Parathyroid adenoma (tissue), 2 donors: ENCODE measurements around the gene RHOH.

Experiments
- H2AFZ ChIP-seq: fragments of 300-600 bp; sonication (generic); one replicate; pipeline ENCODE4 v1.7.0; 2017; ENCODE audit warnings: antibody characterized with exemption, mild to moderate bottlenecking
- H3K27ac ChIP-seq: fragments of 300-600 bp; sonication (generic); one replicate; pipeline ENCODE4 v1.7.0; 2017
- H3K27me3 ChIP-seq: fragments of 300-600 bp; sonication (generic); one replicate; pipeline ENCODE4 v1.7.0; 2017; ENCODE audit warnings: low read length; ENCODE audit not compliant: control insufficient read depth, insufficient read depth
- H3K36me3 ChIP-seq: fragments of 300-600 bp; sonication (generic); one replicate; pipeline ENCODE4 v1.7.0; 2017; ENCODE audit warnings: low read length; ENCODE audit not compliant: control insufficient read depth, insufficient read depth
- H3K4me1 ChIP-seq: fragments of 300-600 bp; sonication (generic); one replicate; pipeline ENCODE4 v1.7.0; 2017; ENCODE audit warnings: control low read depth
- H3K4me2 ChIP-seq: fragments of 300-600 bp; sonication (generic); one replicate; pipeline ENCODE4 v1.7.0; 2017; ENCODE audit warnings: low read length
- H3K4me3 ChIP-seq: fragments of 300-600 bp; sonication (generic); one replicate; pipeline ENCODE4 v1.7.0; 2017; ENCODE audit warnings: low read depth, low read length
- H3K79me2 ChIP-seq: fragments of 300-600 bp; sonication (generic); one replicate; pipeline ENCODE4 v1.7.0; 2017; ENCODE audit warnings: control low read depth
- H3K9ac ChIP-seq: fragments of 300-600 bp; sonication (generic); one replicate; pipeline ENCODE4 v1.7.0; 2017; ENCODE audit warnings: mild to moderate bottlenecking
- H3K9me3 ChIP-seq: fragments of 300-600 bp; sonication (generic); one replicate; pipeline ENCODE4 v1.7.0; 2017; ENCODE audit warnings: low read length; ENCODE audit not compliant: control insufficient read depth
- CTCF ChIP-seq: fragments of 300-600 bp; sonication (generic); IDR thresholded peaks from one replicate; pipeline ENCODE4 v1.7.0; 2017; ENCODE audit warnings: antibody characterized with exemption, mild to moderate bottlenecking
- donor health status: primary hyperparathyroidism.

Gene RHOH

DNA sequence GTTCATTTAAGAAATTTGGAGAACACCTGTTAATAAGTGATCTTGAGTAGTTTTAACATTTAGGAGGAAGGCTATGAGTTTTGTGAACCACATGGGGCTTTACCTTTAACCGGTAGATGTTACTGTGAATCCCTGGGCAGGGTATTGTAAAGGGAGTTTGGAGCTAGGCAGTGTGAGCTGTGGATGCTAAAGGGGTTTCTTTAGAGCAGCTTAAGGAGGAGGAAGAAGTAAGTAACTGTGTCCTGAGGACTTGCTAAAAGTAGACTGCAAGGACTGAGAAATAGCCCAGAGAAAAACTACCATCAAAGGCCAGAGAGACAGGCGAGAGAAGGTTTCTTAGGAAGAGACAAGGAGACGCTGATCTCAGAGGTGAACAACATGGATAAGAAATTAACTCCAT lies 5.6 kb downstream of the RHOH start:
- H3K4me1 ChIP-seq, result no peaks in the 10 kb centered on the region

GRCh38 chr4:40204507-40205258 lies 7.9 kb downstream of the RHOH start:
- H3K9ac ChIP-seq, result no peak overlapping the region
- H3K79me2 ChIP-seq, result no peaks in the 10 kb centered on the region
- no peaks in the 10 kb centered on the region for H3K36me3 ChIP-seq
- no peaks in the 10 kb centered on the region for H3K9me3 ChIP-seq
- no peak overlapping the region for H3K4me2 ChIP-seq
- H3K4me3 ChIP-seq, result no peak overlapping the region
- no peak overlapping the region for H2AFZ ChIP-seq
- no peaks in the 10 kb centered on the region for H3K4me1 ChIP-seq
- H3K27ac ChIP-seq, result no peak overlapping the region
- no peaks in the 10 kb centered on the region for H3K27me3 ChIP-seq
- no peak for TF ChIP-seq CTCF

More for the DNA sequence above, 5.6 kb downstream of the RHOH start:
- H3K9me3 ChIP-seq, result no peaks in the 10 kb centered on the region
- no peak overlapping the region for H2AFZ ChIP-seq
- no peaks in the 10 kb centered on the region for H3K27me3 ChIP-seq
- H3K9ac ChIP-seq, result no peak overlapping the region
- H3K4me3 ChIP-seq, result no peak overlapping the region
- no peak overlapping the region for H3K4me2 ChIP-seq
- no peak for TF ChIP-seq CTCF
- no peaks in the 10 kb centered on the region for H3K36me3 ChIP-seq
- H3K27ac ChIP-seq, result no peak overlapping the region
- no peaks in the 10 kb centered on the region for H3K79me2 ChIP-seq

DNA sequence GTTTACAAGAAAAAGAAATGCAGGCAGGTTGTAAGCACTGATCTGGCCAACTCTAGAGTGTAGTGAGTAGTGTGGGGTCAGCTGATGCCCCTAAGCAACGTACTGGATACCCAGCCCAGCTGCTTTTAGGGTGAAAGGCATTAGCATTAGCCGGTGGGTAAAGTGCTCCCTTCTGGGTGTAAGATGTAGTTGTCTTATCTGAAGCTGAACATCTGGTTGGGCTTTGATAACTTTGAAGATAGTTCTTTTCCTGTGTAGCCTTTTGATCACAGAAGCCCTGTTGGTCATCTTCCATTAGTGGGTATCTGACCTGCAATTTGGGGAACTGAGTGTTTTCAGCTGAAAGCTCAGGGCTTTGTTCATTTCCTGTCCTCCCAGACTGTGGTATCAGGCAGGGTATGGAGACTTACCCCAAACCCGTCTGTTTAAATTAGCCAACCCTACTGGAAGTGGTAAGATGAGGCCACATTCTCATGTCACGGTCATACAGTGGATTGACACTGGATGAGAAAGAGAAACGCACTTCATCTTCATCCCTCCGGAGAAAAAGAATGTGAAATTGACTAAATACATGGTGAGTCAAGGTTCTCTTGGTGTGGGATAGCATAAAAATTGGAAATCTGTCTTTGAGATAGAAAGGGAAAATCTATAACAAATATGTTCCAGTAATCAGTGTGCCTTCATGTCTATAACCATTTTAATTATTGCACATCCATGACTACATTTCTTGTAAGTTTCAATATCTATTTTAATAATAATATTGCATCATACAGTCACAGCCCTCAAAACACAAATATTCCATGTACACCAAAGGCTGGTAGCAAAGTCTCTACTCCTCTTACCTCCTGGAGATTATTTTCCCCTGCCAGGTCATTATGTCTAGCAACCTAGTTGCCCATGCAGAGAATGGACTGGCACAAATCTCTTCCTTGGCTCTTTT lies 8.7 kb downstream of the RHOH start:
- H3K9ac ChIP-seq, result no peak overlapping the region
- no peaks in the 10 kb centered on the region for H3K4me1 ChIP-seq
- no peak overlapping the region for H2AFZ ChIP-seq
- H3K27me3 ChIP-seq, result no peaks in the 10 kb centered on the region
- H3K79me2 ChIP-seq, result no peaks in the 10 kb centered on the region
- no peak for TF ChIP-seq CTCF
- no peak overlapping the region for H3K27ac ChIP-seq
- no peaks in the 10 kb centered on the region for H3K9me3 ChIP-seq
- no peaks in the 10 kb centered on the region for H3K36me3 ChIP-seq
- H3K4me2 ChIP-seq, result no peak overlapping the region
- no peak overlapping the region for H3K4me3 ChIP-seq

DNA sequence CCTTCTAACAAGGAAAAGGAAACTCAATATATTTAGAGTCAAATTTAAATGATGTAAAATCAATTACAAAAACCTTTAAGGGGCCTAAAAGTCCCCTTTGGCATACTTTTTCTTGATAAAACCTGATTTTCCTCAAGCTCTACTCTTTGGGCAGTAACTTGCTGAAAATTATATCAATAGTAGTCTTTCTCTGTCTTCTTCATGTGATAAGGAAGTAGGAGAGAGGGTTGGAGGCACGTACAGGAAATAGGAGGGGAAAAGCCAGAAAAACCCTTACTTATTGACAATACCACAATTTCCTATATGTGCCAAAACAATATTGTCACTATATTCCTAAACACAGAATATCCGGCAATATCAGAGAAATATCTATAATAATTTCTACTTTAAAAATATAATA lies 9.6 kb downstream of the RHOH start:
- no peak overlapping the region for H2AFZ ChIP-seq
- no peaks in the 10 kb centered on the region for H3K79me2 ChIP-seq
- H3K9ac ChIP-seq, result no peak overlapping the region
- no peaks in the 10 kb centered on the region for H3K27me3 ChIP-seq
- H3K27ac ChIP-seq, result no peak overlapping the region
- H3K4me3 ChIP-seq, result no peak overlapping the region
- no peak for TF ChIP-seq CTCF
- no peaks in the 10 kb centered on the region for H3K4me1 ChIP-seq
- H3K36me3 ChIP-seq, result no peaks in the 10 kb centered on the region
- no peak overlapping the region for H3K4me2 ChIP-seq
- no peaks in the 10 kb centered on the region for H3K9me3 ChIP-seq
